KMS-11 (cell line): ENCODE measurements around the gene C1QTNF6.

ENCODE experiments used
- H2AFZ ChIP-seq: fragments of 200-600 bp; sonication (generic); 2 replicates; pipeline ENCODE4 v1.6.1; 2016; ENCODE audit warnings: antibody characterized with exemption, mixed run types, low read depth
- H3K27ac ChIP-seq: fragments of 200-600 bp; sonication (generic); 2 replicates; pipeline ENCODE4 v1.6.1; 2016; ENCODE audit warnings: mild to moderate bottlenecking, mixed run types
- H3K27me3 ChIP-seq: fragments of 200-600 bp; sonication (generic); 2 replicates; pipeline ENCODE4 v1.6.1; 2017; ENCODE audit warnings: mild to moderate bottlenecking, low read depth, mixed run types, moderate library complexity; ENCODE audit not compliant: insufficient read depth
- H3K36me3 ChIP-seq: fragments of 200-600 bp; sonication (generic); 2 replicates; pipeline ENCODE4 v1.6.1; 2017; ENCODE audit warnings: mild to moderate bottlenecking, mixed run types; ENCODE audit not compliant: insufficient read depth
- H3K4me1 ChIP-seq: fragments of 200-600 bp; sonication (generic); 2 replicates; pipeline ENCODE4 v1.6.1; 2016; ENCODE audit warnings: mild to moderate bottlenecking, low read depth, mixed run types; ENCODE audit not compliant: poor library complexity, severe bottlenecking
- H3K4me2 ChIP-seq: fragments of 200-600 bp; sonication (generic); 2 replicates; pipeline ENCODE4 v1.7.0; 2016; ENCODE audit warnings: mild to moderate bottlenecking, mixed run types
- H3K4me3 ChIP-seq: fragments of 200-600 bp; sonication (generic); IDR thresholded peaks from 2 replicates; pipeline ENCODE4 v1.6.1; 2017; ENCODE audit warnings: low read depth, low read length, mixed read lengths; ENCODE audit not compliant: insufficient read depth
- H3K79me2 ChIP-seq: fragments of 200-600 bp; sonication (generic); 2 replicates; pipeline ENCODE4 v1.6.1; 2016; ENCODE audit warnings: low read depth, mixed run types; ENCODE audit not compliant: insufficient read depth
- H3K9ac ChIP-seq: fragments of 200-600 bp; sonication (generic); 2 replicates; pipeline ENCODE4 v1.6.1; 2016; ENCODE audit warnings: mild to moderate bottlenecking, mixed run types
- H4K20me1 ChIP-seq: fragments of 200-600 bp; sonication (generic); 2 replicates; pipeline ENCODE4 v1.6.1; 2016; ENCODE audit warnings: mild to moderate bottlenecking, mixed run types; ENCODE audit not compliant: insufficient read depth
- CTCF ChIP-seq: fragments of 200-600 bp; sonication (generic); conservative IDR thresholded peaks from 2 replicates; pipeline ENCODE4 v1.6.1; 2017; ENCODE audit warnings: low read depth, mild to moderate bottlenecking, antibody characterized with exemption, low read length, moderate library complexity, mixed read lengths

C1QTNF6 gene

GRCh38 chr22:37180531-37181231 lies 7.4 kb downstream of the C1QTNF6 start:
- Histone ChIP-seq H4K20me1 (no peaks in the 10 kb centered on the region), H2AFZ (no peak overlapping the region), H3K4me3 (no peak overlapping the region), H3K27ac (no peak overlapping the region), H3K79me2 (no peaks in the 10 kb centered on the region), H3K4me1 (no peaks in the 10 kb centered on the region), H3K9ac (no peak overlapping the region), H3K36me3 (no peaks in the 10 kb centered on the region), H3K4me2 (no peak overlapping the region), H3K27me3 (peaks cover 4% of the 10 kb centered on the region; the same call in 1 of the 2 replicates)
- no peak for TF ChIP-seq CTCF

- Histone ChIP-seq H3K4me2 (no peak overlapping the region), H3K9ac (no peak overlapping the region), H3K27ac (no peak overlapping the region), H2AFZ (no peak overlapping the region), H3K36me3 (no peaks in the 10 kb centered on the region), H3K4me1 (no peaks in the 10 kb centered on the region), H3K27me3 (peaks cover 4% of the 10 kb centered on the region; the same call in 1 of the 2 replicates), H3K79me2 (no peaks in the 10 kb centered on the region), H3K4me3 (no peak overlapping the region), H4K20me1 (no peaks in the 10 kb centered on the region)
- no peak for TF ChIP-seq CTCF
Measured at GRCh38 chr22:37179622-37180420, 8.2 kb downstream of the C1QTNF6 start.

GRCh38 chr22:37179126-37179470 lies 8.9 kb downstream of the C1QTNF6 start:
- TF ChIP-seq CTCF: no peak
- no peaks in the 10 kb centered on the region for H4K20me1 ChIP-seq
- no peaks in the 10 kb centered on the region for H3K79me2 ChIP-seq
- H3K4me1 ChIP-seq: no peaks in the 10 kb centered on the region
- H3K27ac ChIP-seq: no peak overlapping the region
- H3K9ac ChIP-seq: no peak overlapping the region
- H3K27me3 ChIP-seq: peaks cover 4% of the 10 kb centered on the region; the same call in 1 of the 2 replicates
- H2AFZ ChIP-seq: no peak overlapping the region
- H3K4me3 ChIP-seq: no peak overlapping the region
- no peak overlapping the region for H3K4me2 ChIP-seq
- H3K36me3 ChIP-seq: no peaks in the 10 kb centered on the region

- no peak overlapping the region for H3K4me3 ChIP-seq
- no peak overlapping the region for H3K9ac ChIP-seq
Measured at GRCh38 chr22:37178350-37179125, 9.5 kb downstream of the C1QTNF6 start.

More at GRCh38 chr22:37178350-37179125, 9.5 kb downstream of the C1QTNF6 start:
- Histone ChIP-seq H4K20me1 (no peaks in the 10 kb centered on the region), H2AFZ (no peak overlapping the region), H3K79me2 (no peaks in the 10 kb centered on the region), H3K4me2 (no peak overlapping the region), H3K27me3 (peaks cover 6% of the 10 kb centered on the region; the same call in 1 of the 2 replicates), H3K36me3 (no peaks in the 10 kb centered on the region), H3K27ac (no peak overlapping the region), H3K4me1 (no peaks in the 10 kb centered on the region)
- no peak for TF ChIP-seq CTCF
